ENCODE data around the gene KLHL29. TPM values are rescaled to one million over a fixed set of nuclear protein-coding genes. Genes with fewer than 3 reads are reported as not detected.

KLHL29 gene
- total and polyA plus RNA-seq, 10 of the 15 experiments (the other 5 are each of a cell fraction or from before 2014, with no cell fraction given), result 1.4 to 19.5 (median 6.1) TPM

- Histone ChIP-seq H3K4me3 (no peak overlapping the region), H3K79me2 (ENCODE audit: control insufficient read depth, insufficient read depth, low read length) (no peaks in the 10 kb centered on the region), H3K27ac (ENCODE audit: control insufficient read depth, insufficient read depth) (no peak overlapping the region), H3K4me2 (ENCODE audit: control insufficient read depth, insufficient read depth) (no peak overlapping the region), H3K27me3 (replicated peaks in 1 of 2; ENCODE audit: control insufficient read depth in 2 of 2, insufficient read depth in 2 of 2, low read length in 1 of 2) (no peaks in the 10 kb centered on the region), H2AFZ (ENCODE audit: control insufficient read depth, low read depth, low read length) (no peak overlapping the region), H3K36me3 (ENCODE audit: control insufficient read depth in 2 of 2, insufficient read depth in 2 of 2, low read length in 1 of 2) (no peaks in the 10 kb centered on the region; a peak in 2 of 4 replicates), H4K20me1 (ENCODE audit: control insufficient read depth, insufficient read depth) (no peaks in the 10 kb centered on the region), H3K4me1 (ENCODE audit: control insufficient read depth, insufficient read depth, low read length) (no peaks in the 10 kb centered on the region), H3K9me3 (replicated peaks; ENCODE audit: control insufficient read depth, insufficient read depth, low read length) (no peaks in the 10 kb centered on the region), H3K9ac (ENCODE audit: control insufficient read depth, insufficient read depth, low read length) (no peak overlapping the region)
- ChIA-PET CTCF (interaction anchor here (0.9 kb wide), 1 partner anchor 9 kb away, joined by 3 read pairs; no protein-coding TSS in a partner anchor), POLR2A (no interaction called here), RAD21 (ENCODE audit: unreplicated experiment) (interaction anchor here (0.5 kb wide), 1 partner anchor 42 kb away, joined by 3 read pairs; the partner anchor contains the start of gene KLHL29), SMC1A (ENCODE audit: uncharacterized antibody, unreplicated experiment) (no interaction called here)
- in situ Hi-C loops (cut with MboI) (no loop called here), intact Hi-C loops (cut with micrococcal nuclease; ENCODE audit: unreplicated experiment) (no loop called here)
- FAIRE-seq (no peak), ATAC-seq (no peak), DNase-seq (ENCODE audit: low read depth, low spot score) (no peak)
- 64% methylated on average over 8 of the region's 8 CpGs for WGBS (ENCODE audit: insufficient coverage, insufficient replicate concordance, low lambda C conversion rate, missing lambda C conversion rate)
- TF ChIP-seq SIX5 (IDR thresholded peaks at IDR 0.05; ENCODE audit: low read depth, low read length, severe bottlenecking), result no peak
- no peak for TF ChIP-seq IRF5 (IDR thresholded peaks at IDR 0.05; ENCODE audit: borderline replicate concordance)
- no peak for TF ChIP-seq CTCF (IDR thresholded peaks at IDR 0.05 in 2 of 3, conservative IDR thresholded peaks at IDR 0.05 in 1 of 3; ENCODE audit: control insufficient read depth in 2 of 3, extremely low read depth in 1 of 3, insufficient read depth in 1 of 3, low read depth in 3 of 3, low read length in 3 of 3)
- no peak for TF ChIP-seq RB1 (IDR thresholded peaks at IDR 0.05; ENCODE audit: borderline replicate concordance)
- TF ChIP-seq GATAD2B (conservative IDR thresholded peaks at IDR 0.05; ENCODE audit: low read depth), result no peak
- TF ChIP-seq MTA3 (IDR thresholded peaks at IDR 0.05; ENCODE audit: borderline replicate concordance, low read length), result no peak
- TF ChIP-seq ZNF384 (IDR thresholded peaks at IDR 0.05; ENCODE audit: borderline replicate concordance, low read depth, low read length), result no peak
- TF ChIP-seq ZZZ3 (IDR thresholded peaks at IDR 0.05; ENCODE audit: control insufficient read depth, insufficient read length, low read depth), result no peak
- no peak for TF ChIP-seq EED (IDR thresholded peaks at IDR 0.05; ENCODE audit: low read depth)
- no peak for TF ChIP-seq EGR1 (IDR thresholded peaks at IDR 0.05; ENCODE audit: borderline replicate concordance in 1 of 2, low read depth in 2 of 2, low read length in 2 of 2)
- TF ChIP-seq MEF2A (IDR thresholded peaks at IDR 0.05; ENCODE audit: insufficient read depth, low read depth, low read length), result no peak
- no peak for TF ChIP-seq TCF12 (IDR thresholded peaks at IDR 0.05; ENCODE audit: low read depth, low read length)
- TF ChIP-seq TAF1 (IDR thresholded peaks at IDR 0.05; ENCODE audit: borderline replicate concordance, low read depth, low read length), result no peak
- no peak for TF ChIP-seq IRF3 (IDR thresholded peaks at IDR 0.05)
- no peak for TF ChIP-seq ZNF24 (IDR thresholded peaks at IDR 0.05)
- TF ChIP-seq SREBF1 (IDR thresholded peaks at IDR 0.05; ENCODE audit: low read length), result no peak
- TF ChIP-seq MYB (IDR thresholded peaks at IDR 0.05; ENCODE audit: borderline replicate concordance, low read depth, low read length), result no peak
- TF ChIP-seq USF1 (IDR thresholded peaks at IDR 0.05; ENCODE audit: borderline replicate concordance, extremely low read length, insufficient read depth, low read depth, low read length), result no peak
- TF ChIP-seq POU2F2 (IDR thresholded peaks at IDR 0.05; ENCODE audit: borderline replicate concordance, low read depth, low read length), result no peak
- no TSS peak for BruUV-seq (replicated peaks)
Measured at GRCh38 chr2:23427350-23427749, 42.4 kb downstream of the KLHL29 start.
